ENCODE data around the gene PRKAR2B.
"Not testable (repeated sequence)": the region's sequence is repeated elsewhere in the genome, so short reads cannot be mapped to it uniquely, and the experiment has no call there.

The PRKAR2B gene

GRCh38 chr7:107049480-107049879 is 5.0 kb downstream of the PRKAR2B start:
- no peak for DNase-seq

GRCh38 chr7:107049971-107050532 is 5.5 kb downstream of the PRKAR2B start:
- DNase-seq, result no peak

- no peak for DNase-seq
These were observed 6.9 kb downstream of the PRKAR2B start for GRCh38 chr7:107051376-107051775.

GRCh38 chr7:107054965-107055364 is 10.5 kb downstream of the PRKAR2B start:
- DNase-seq, result not testable (repeated sequence)

GRCh38 chr7:107056058-107056457 is 11.6 kb downstream of the PRKAR2B start:
- not testable (repeated sequence) for DNase-seq

- DNase-seq, result no peak
These were observed 12.4 kb downstream of the PRKAR2B start for GRCh38 chr7:107056728-107057473.

- DNase-seq, result no peak
These were observed 12.9 kb downstream of the PRKAR2B start for GRCh38 chr7:107057474-107057833.

GRCh38 chr7:107059468-107059867 is 15.0 kb downstream of the PRKAR2B start:
- DNase-seq, result no peak

- DNase-seq, result no peak
These were observed 19.0 kb downstream of the PRKAR2B start for GRCh38 chr7:107063245-107064120.

- no peak for DNase-seq
These were observed 19.8 kb downstream of the PRKAR2B start for GRCh38 chr7:107064255-107064654.

GRCh38 chr7:107065929-107066247 is 21.4 kb downstream of the PRKAR2B start:
- DNase-seq, result no peak

- no peak for DNase-seq
These were observed 23.7 kb downstream of the PRKAR2B start for GRCh38 chr7:107068156-107068555.

- no peak for DNase-seq
These were observed 25.0 kb downstream of the PRKAR2B start for GRCh38 chr7:107069457-107069856.

GRCh38 chr7:107070710-107071109 is 26.2 kb downstream of the PRKAR2B start:
- DNase-seq, result no peak

- DNase-seq, result no peak
These were observed 26.6 kb downstream of the PRKAR2B start for GRCh38 chr7:107071129-107071528.

- no peak for DNase-seq
These were observed 27.6 kb downstream of the PRKAR2B start for GRCh38 chr7:107072133-107072532.

GRCh38 chr7:107075863-107076574 is 31.5 kb downstream of the PRKAR2B start:
- DNase-seq, result no peak

- DNase-seq, result no peak
These were observed 32.5 kb downstream of the PRKAR2B start for GRCh38 chr7:107076781-107077698.

GRCh38 chr7:107077699-107078516 is 33.4 kb downstream of the PRKAR2B start:
- no peak for DNase-seq

- DNase-seq, result peak; percentile 71
These were observed 34.0 kb downstream of the PRKAR2B start for GRCh38 chr7:107078517-107078966.
